Myometrial cell (primary cell): ENCODE data around the gene CCK. TPM values are rescaled to one million over a fixed set of nuclear protein-coding genes. Genes with fewer than 3 reads are reported as not detected.

Experiments used
- total RNA-seq: library from RNA; depleted of rRNA; stranded (reverse); fragments of >200 nt; gene quantifications from 2 replicates; pipeline ENCODE4 v1.2.3, GENCODE V29; 2015

The CCK gene
- not detected in 2 replicates for total RNA-seq

GRCh38 chr3:42266085-42266484, at the start of gene CCK:
Gene CCK (minus strand): TSS chr3:42266185. CDS start chr3:42263630, 2,555 bp downstream.

Other genes starting within 250 kb of the CCK start
- 18.7 and 21.1 TPM in 2 replicates for gene TRAK1, start 174.8 kb downstream of the CCK start, total RNA-seq
- not detected in 2 replicates for gene LYZL4, start 144.4 kb upstream of the CCK start, total RNA-seq
- not detected in 2 replicates for gene VIPR1, start 236.5 kb upstream of the CCK start, total RNA-seq